AG04450 (cell line): ENCODE results near the gene GARIN5B. TPM values are rescaled to one million over a fixed set of nuclear protein-coding genes. Genes with fewer than 3 reads are reported as not detected.
"Not testable (repeated sequence)": the region's sequence is repeated elsewhere in the genome, so short reads cannot be mapped to it uniquely, and the experiment has no call there.

ENCODE experiments used
- CTCF ChIA-PET: fragments of 300-600, 350-600 bp; formaldehyde crosslinking; extraction: SDS; loops from one replicate; lab custom pipeline; 2022; ENCODE audit warnings: antibody characterized with exemption, inconsistent platforms; lab: Charles Lee
- POLR2A ChIA-PET: fragments of 350-600 bp; formaldehyde crosslinking; extraction: SDS; loops from one replicate; lab custom pipeline; 2021; ENCODE audit warnings: antibody characterized with exemption, inconsistent platforms; lab: Yijun Ruan, JAX
- DNase-seq: peaks from one replicate; pipeline ENCODE4 v3.0.0-alpha.2; 2011; ENCODE audit warnings: low read depth, low spot score
- H3K27ac ChIP-seq: one replicate; pipeline ENCODE4 v1.5.1; 2012; ENCODE audit warnings: low read depth, low read length, control low read depth
- H3K27me3 ChIP-seq: one replicate; pipeline ENCODE4 v1.6.0; 2012; ENCODE audit warnings: low read length; ENCODE audit not compliant: control insufficient read depth, insufficient read depth
- H3K4me3 ChIP-seq: 2 replicates; pipeline ENCODE4 v1.5.1; 2011; ENCODE audit warnings: mild to moderate bottlenecking, low read depth, low read length, control low read depth
- H3K9me3 ChIP-seq: 2 replicates; pipeline ENCODE4 v1.5.1; 2012; ENCODE audit warnings: low read length; ENCODE audit not compliant: control insufficient read depth, insufficient read depth
- CTCF ChIP-seq: IDR thresholded peaks from 2 replicates; pipeline ENCODE4 v1.5.1; 2011; ENCODE audit warnings: low read depth, low read length, control low read depth, inconsistent platforms
- polyA plus RNA-seq: library from polyadenylated mRNA; depleted of rRNA; stranded (reverse); fragments of >200 nt; gene quantifications from 2 replicates; pipeline ENCODE4 v1.2.3, GENCODE V29; 2011

The GARIN5B gene
- polyA plus RNA-seq, 1 experiment, result not detected

GRCh38 chr19:55407800-55408532 is 44.9 kb upstream of the GARIN5B start:
- TF ChIP-seq CTCF, result no peak
- CTCF ChIA-PET, result interaction anchor here (1.0 to 2.7 kb wide), 4 partner anchors 10 to 267 kb away, joined by 3 to 16 read pairs (median 6); no protein-coding TSS in a partner anchor
- peak overlapping the region; percentile 100 for H3K27ac ChIP-seq

GRCh38 chr19:55407550-55407799 is 44.4 kb upstream of the GARIN5B start, which contains the start of gene UBE2S:
UBE2S (minus strand) TSS chr19:55407788; CDS start chr19:55407589, 199 bp downstream.
- peak within 1 kb of the TSS; percentile 83 for H3K4me3 ChIP-seq
- not testable (repeated sequence) for H3K27me3 ChIP-seq, H3K9me3 ChIP-seq, DNase-seq
- H3K27ac ChIP-seq, result peak within 1 kb of the TSS; percentile 100
- CTCF ChIA-PET, result interaction anchor here (1.0 kb wide), 1 partner anchor 61 kb away, joined by 3 read pairs; no protein-coding TSS in a partner anchor
- POLR2A ChIA-PET, result interaction anchor here (0.6 to 5.3 kb wide), 39 partner anchors 9 to 244 kb away, joined by 3 to 93 read pairs (median 6); partner anchors contain the start of genes FIZ1, GARIN5B, HSPBP1 and ISOC2

More at GRCh38 chr19:55407800-55408532, 44.9 kb upstream of the GARIN5B start:
- peak; percentile 99 for DNase-seq
- Histone ChIP-seq H3K9me3 (no peaks in the 10 kb centered on the region), H3K27me3 (no peaks in the 10 kb centered on the region), H3K4me3 (peak overlapping the region; percentile 83)
- POLR2A ChIA-PET, result interaction anchor here (0.5 to 5.3 kb wide), 34 partner anchors 10 to 245 kb away, joined by 3 to 93 read pairs (median 6); partner anchors contain the start of genes FIZ1, GARIN5B, HSPBP1 and ISOC2

- TF ChIP-seq CTCF, result no peak
- Histone ChIP-seq H3K27me3 (no peaks in the 10 kb centered on the region), H3K4me3 (peak overlapping the region; percentile 83), H3K9me3 (no peaks in the 10 kb centered on the region), H3K27ac (peak overlapping the region; percentile 39)
- CTCF ChIA-PET, result interaction anchor here (1.0 to 1.5 kb wide), 3 partner anchors 61 to 199 kb away, joined by 3 to 4 read pairs (median 3); no protein-coding TSS in a partner anchor
- DNase-seq, result no peak
- POLR2A ChIA-PET, result interaction anchor here (0.6 to 5.3 kb wide), 32 partner anchors 9 to 261 kb away, joined by 3 to 93 read pairs (median 6); partner anchors contain the start of genes GARIN5B, HSPBP1, ISOC2 and KMT5C
Observed at GRCh38 chr19:55406826-55407549, 43.9 kb upstream of the GARIN5B start.

GRCh38 chr19:55406091-55406825 is 43.2 kb upstream of the GARIN5B start:
- no peak for DNase-seq
- TF ChIP-seq CTCF, result no peak
- H3K9me3 ChIP-seq, result no peaks in the 10 kb centered on the region
- POLR2A ChIA-PET, result interaction anchor here (0.6 to 5.3 kb wide), 7 partner anchors 15 to 147 kb away, joined by 3 to 93 read pairs (median 12); partner anchors contain the start of genes HSPBP1, ISOC2 and PPP6R1
- peak overlapping the region; percentile 83 for H3K4me3 ChIP-seq
- CTCF ChIA-PET, result interaction anchor here (1.2 to 1.5 kb wide), 2 partner anchors 98 to 200 kb away, joined by 3 to 4 read pairs; no protein-coding TSS in a partner anchor
- no peaks in the 10 kb centered on the region for H3K27me3 ChIP-seq
- no peak overlapping the region for H3K27ac ChIP-seq
